GM12891 (cell line): ENCODE measurements around the gene GRAMD1A.

Experiments
- POLR2A ChIP-seq: IDR thresholded peaks from 2 replicates; pipeline ENCODE4 v1.6.1; 2011; ENCODE audit warnings: low read depth, low read length, control low read depth
- POLR2AphosphoS5 ChIP-seq: IDR thresholded peaks from 2 replicates; pipeline ENCODE4 v1.6.1; 2011; ENCODE audit warnings: low read depth, low read length, control low read depth

DNA sequence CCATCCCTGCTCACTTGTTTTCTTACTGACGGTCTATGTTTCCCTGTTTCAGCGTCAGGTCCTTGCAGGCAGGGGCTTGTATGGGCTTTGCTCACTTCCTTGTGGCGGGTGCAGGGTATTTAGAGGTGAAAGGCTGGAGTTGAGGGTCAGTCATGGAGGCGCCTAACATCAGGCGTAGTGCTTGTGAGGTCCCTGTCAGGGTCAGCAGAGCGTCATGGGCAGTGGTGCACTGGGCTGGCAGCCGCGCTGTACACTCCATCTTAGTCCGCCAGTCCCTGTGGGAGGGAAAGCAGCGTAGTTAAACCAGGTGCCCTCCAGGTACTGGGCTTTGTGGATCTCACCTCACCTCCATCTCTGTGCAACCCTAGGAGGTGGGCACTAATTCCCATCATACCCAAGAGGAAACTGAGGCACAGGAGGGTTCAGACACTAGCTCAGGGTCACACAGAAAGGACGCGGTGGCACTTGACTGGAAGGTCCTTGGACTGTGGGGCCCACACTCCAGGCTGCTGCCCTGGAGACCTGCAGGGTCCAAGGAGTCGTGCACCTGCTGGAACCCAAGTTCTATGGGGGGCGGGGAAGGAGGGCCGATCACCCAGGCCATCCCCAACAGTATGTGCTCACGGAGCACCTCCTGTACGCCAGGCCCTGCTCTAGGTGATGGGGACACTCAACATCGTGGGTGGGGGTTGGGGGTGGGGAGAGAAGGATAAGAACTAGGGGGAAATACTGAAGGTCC, 4.6 kb downstream of the GRAMD1A start:
- TF ChIP-seq POLR2A (no peak), POLR2AphosphoS5 (no peak)
